Endothelial cell (in vitro differentiated cells): ENCODE data around the gene CACNA2D4. TPM values are rescaled to one million over a fixed set of nuclear protein-coding genes. Genes with fewer than 3 reads are reported as not detected.

Experiments
- DNase-seq: peaks from one replicate; pipeline ENCODE4 v3.0.0; 2021; ENCODE audit warnings: low spot score
- H3K27ac Mint-ChIP-seq: one replicate; pipeline ENCODE4 v1.8.0; 2021; ENCODE audit warnings: mixed read lengths, inconsistent platforms; ENCODE audit not compliant: unreplicated experiment
- H3K27me3 Mint-ChIP-seq: one replicate; pipeline ENCODE4 v1.8.0; 2021; ENCODE audit warnings: mild to moderate bottlenecking, moderate library complexity, mixed read lengths, inconsistent platforms; ENCODE audit not compliant: unreplicated experiment
- H3K36me3 Mint-ChIP-seq: one replicate; pipeline ENCODE4 v1.8.0; 2021; ENCODE audit warnings: mild to moderate bottlenecking, low read depth, mixed read lengths, inconsistent platforms; ENCODE audit not compliant: unreplicated experiment
- H3K4me1 Mint-ChIP-seq: one replicate; pipeline ENCODE4 v1.8.0; 2021; ENCODE audit warnings: mild to moderate bottlenecking, mixed read lengths, inconsistent platforms; ENCODE audit not compliant: unreplicated experiment
- H3K4me3 Mint-ChIP-seq: one replicate; pipeline ENCODE4 v1.8.0; 2021; ENCODE audit warnings: mild to moderate bottlenecking, mixed read lengths, inconsistent platforms; ENCODE audit not compliant: unreplicated experiment
- H3K9me3 Mint-ChIP-seq: one replicate; pipeline ENCODE4 v1.8.0; 2021; ENCODE audit warnings: mixed read lengths, inconsistent platforms; ENCODE audit not compliant: unreplicated experiment
- total RNA-seq: library from RNA; stranded (reverse); fragmentation: NEBNext Ultra II Directional; extraction: Animal tissue kit (Norgen Biotek cat#: 25700); gene quantifications from one replicate; pipeline ENCODE4 v1.2.1, GENCODE V29; 2021; ENCODE audit not compliant: unreplicated experiment
- TF ChIP-seq, protein P1 (sequence below): fragments of 200-600 bp; sonication (generic); IDR thresholded peaks from one replicate; pipeline ENCODE4 v1.5.0; 2021; ENCODE audit warnings: antibody characterized with exemption; ENCODE audit not compliant: unreplicated experiment

The CACNA2D4 gene
- total RNA-seq, 1 donor from 2014 or later = 0.28 TPM

DNA sequence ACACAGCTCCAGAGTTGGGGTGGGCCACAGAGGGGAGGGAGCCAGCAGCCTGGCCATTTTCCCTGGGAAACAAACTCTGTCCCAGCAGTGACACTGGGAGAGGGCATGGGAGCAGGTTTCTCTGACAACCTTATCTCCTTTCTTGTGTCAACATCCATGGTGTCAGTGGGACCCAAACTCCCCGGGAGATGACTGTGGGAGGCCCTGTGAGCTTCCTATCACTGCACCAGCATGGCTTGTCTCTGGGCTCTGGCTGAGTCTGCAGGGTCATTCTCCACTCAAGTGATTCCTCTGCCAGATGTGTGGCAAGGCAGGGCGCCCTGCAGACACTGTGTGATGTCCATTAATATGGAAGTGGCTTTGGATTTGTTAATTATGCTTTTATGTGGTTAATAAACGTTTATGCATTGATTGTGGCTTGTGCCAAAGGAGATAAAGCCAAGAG is 88.0 kb downstream of the CACNA2D4 start:
- H3K4me3 Mint-ChIP-seq = no peak overlapping the region
- DNase-seq = no peak
- H3K36me3 Mint-ChIP-seq = no peaks in the 10 kb centered on the region
- TF ChIP-seq, protein P1, sequence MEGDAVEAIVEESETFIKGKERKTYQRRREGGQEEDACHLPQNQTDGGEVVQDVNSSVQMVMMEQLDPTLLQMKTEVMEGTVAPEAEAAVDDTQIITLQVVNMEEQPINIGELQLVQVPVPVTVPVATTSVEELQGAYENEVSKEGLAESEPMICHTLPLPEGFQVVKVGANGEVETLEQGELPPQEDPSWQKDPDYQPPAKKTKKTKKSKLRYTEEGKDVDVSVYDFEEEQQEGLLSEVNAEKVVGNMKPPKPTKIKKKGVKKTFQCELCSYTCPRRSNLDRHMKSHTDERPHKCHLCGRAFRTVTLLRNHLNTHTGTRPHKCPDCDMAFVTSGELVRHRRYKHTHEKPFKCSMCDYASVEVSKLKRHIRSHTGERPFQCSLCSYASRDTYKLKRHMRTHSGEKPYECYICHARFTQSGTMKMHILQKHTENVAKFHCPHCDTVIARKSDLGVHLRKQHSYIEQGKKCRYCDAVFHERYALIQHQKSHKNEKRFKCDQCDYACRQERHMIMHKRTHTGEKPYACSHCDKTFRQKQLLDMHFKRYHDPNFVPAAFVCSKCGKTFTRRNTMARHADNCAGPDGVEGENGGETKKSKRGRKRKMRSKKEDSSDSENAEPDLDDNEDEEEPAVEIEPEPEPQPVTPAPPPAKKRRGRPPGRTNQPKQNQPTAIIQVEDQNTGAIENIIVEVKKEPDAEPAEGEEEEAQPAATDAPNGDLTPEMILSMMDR = no peak
- no peaks in the 10 kb centered on the region for H3K9me3 Mint-ChIP-seq
- no peak overlapping the region for H3K27ac Mint-ChIP-seq
- peaks cover 4% of the 10 kb centered on the region for H3K27me3 Mint-ChIP-seq
- no peaks in the 10 kb centered on the region for H3K4me1 Mint-ChIP-seq

DNA sequence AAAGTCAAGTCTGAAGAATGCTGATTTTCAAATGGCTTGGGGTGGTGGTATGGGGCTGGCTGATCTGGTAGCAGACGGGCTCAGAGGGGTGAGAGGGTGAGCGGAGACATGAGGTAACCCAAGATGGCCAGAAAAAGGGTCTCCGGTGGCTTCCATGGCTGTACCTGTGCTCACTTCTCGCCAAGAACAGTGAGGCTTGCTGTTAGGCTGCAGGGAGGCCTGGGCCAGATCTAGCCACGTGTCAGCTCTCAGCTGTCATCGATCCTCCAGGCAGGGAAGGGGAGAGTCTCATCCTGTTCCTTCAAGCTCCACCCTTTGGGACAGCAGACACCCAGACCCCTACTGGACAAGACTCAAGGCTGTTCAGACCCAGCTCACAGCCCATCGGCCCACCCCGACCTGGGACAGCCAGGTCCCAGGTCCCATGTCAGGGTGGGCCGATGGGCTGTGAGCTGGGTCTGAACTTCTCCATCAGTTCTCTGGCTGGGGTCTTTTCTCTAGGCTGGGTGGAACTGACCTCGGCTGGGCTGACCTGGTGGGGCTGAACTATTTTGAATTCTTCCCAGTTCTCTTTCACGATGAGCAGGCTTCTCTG is 89.0 kb downstream of the CACNA2D4 start:
- no peaks in the 10 kb centered on the region for H3K36me3 Mint-ChIP-seq
- TF ChIP-seq, protein P1 = no peak
- H3K4me3 Mint-ChIP-seq = no peak overlapping the region
- no peaks in the 10 kb centered on the region for H3K9me3 Mint-ChIP-seq
- DNase-seq = no peak
- no peaks in the 10 kb centered on the region for H3K4me1 Mint-ChIP-seq
- peaks cover 8% of the 10 kb centered on the region for H3K27me3 Mint-ChIP-seq
- no peak overlapping the region for H3K27ac Mint-ChIP-seq

DNA sequence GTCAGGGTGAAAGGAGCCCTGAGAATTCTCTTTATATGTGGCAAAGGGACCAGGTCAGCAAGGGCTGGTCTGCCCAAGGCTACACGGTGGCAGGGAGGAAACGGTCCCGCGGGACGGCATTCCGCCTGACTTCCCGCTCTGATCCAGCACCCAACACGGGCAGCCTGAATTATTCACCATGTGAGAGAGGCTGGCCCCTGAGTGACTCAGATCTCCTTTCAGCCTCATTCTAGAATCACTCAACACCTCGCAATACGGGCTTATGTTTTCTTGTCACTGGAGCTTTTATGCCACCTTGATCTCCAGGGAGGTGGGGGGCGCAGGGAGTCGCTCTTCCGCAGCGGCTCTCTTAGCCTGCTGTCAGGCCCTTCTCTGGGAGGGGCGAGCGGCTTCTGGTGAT is 89.6 kb downstream of the CACNA2D4 start:
- H3K4me3 Mint-ChIP-seq = no peak overlapping the region
- H3K4me1 Mint-ChIP-seq = no peaks in the 10 kb centered on the region
- TF ChIP-seq, protein P1 = no peak
- H3K36me3 Mint-ChIP-seq = no peaks in the 10 kb centered on the region
- DNase-seq = no peak
- H3K9me3 Mint-ChIP-seq = no peaks in the 10 kb centered on the region
- peaks cover 8% of the 10 kb centered on the region for H3K27me3 Mint-ChIP-seq
- no peak overlapping the region for H3K27ac Mint-ChIP-seq

DNA sequence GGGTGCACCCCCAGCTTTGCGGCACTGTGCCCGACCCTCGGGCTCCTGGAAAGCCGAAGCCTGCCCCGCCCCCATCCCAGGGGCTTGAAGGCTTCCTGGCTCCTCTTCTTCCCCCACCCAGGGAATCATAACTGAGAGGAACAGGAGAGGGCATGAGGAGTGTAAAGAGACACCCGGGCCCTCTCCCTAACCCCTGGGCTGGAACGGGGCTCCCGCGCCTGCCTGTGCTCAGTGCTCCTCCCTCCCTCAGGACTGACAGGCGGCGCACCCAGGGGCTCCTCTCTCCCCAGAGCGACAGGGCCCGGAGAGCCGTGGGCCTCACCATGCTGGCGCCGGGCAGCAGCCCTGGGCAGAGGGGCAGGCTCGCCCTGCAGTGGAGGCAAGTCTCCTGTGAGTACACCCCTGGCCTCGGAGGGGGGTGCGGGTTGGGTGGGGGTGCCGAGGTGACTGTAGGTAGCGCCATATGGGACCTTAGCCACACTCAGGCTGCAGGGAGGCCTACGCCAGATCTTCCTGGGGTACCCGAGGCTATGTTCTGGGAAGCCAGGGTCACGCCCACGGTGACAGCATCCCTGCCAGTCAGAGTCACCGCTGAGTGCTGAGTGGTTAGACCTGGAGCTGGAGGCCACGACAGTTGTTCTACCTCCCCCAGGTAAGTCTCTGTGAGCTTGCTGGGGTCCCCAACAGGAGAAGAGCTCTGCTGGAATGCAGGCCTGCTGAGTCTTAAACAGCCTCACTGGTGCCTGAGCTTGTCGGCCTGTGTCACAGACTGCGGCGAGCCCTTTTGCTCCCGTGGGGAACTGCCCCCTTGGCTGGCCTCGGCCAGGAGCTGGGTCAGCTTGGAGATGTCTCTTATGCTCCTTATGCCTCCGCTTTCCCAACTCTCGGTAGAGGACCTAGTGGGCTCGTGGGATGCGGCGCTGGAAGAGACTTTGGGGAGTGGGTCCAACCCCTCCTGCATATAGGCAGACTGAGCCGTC is 90.3 kb downstream of the CACNA2D4 start:
- Mint-ChIP-seq H3K9me3 (no peaks in the 10 kb centered on the region), H3K4me1 (no peaks in the 10 kb centered on the region), H3K27me3 (peaks cover 7% of the 10 kb centered on the region), H3K27ac (peak overlapping the region; percentile 25), H3K36me3 (no peaks in the 10 kb centered on the region), H3K4me3 (no peak overlapping the region)
- no peak for DNase-seq
- TF ChIP-seq, protein P1 = no peak
